GM21367 (cell line): ENCODE data around the gene PCGF2.

Experiments
- ATAC-seq: cut with Tn5 transposase; IDR thresholded peaks from one replicate; pipeline ENCODE4 v1.9.1; 2021; ENCODE audit not compliant: unreplicated experiment

PCGF2 gene

GRCh38 chr17:38751808-38752307, 3.7 kb upstream of the PCGF2 start:
- no peak for ATAC-seq

GRCh38 chr17:38751144-38751807, 3.1 kb upstream of the PCGF2 start:
- no peak for ATAC-seq

GRCh38 chr17:38750312-38751121, 2.4 kb upstream of the PCGF2 start:
- no peak for ATAC-seq

GRCh38 chr17:38750044-38750311, 1.8 kb upstream of the PCGF2 start:
- no peak for ATAC-seq

- ATAC-seq: no peak
These were observed 1.3 kb upstream of the PCGF2 start for GRCh38 chr17:38749223-38750043.

- ATAC-seq: no peak
These were observed 721 bp upstream of the PCGF2 start for GRCh38 chr17:38748892-38749222.

- ATAC-seq: no peak
These were observed 530 bp downstream of the PCGF2 start for GRCh38 chr17:38747463-38748148.

GRCh38 chr17:38746849-38747462, 1.2 kb downstream of the PCGF2 start:
- no peak for ATAC-seq

- no peak for ATAC-seq
These were observed 1.9 kb downstream of the PCGF2 start for GRCh38 chr17:38746004-38746848.

- no peak for ATAC-seq
These were observed 2.6 kb downstream of the PCGF2 start for GRCh38 chr17:38745545-38745944.

- ATAC-seq: no peak
These were observed 4.5 kb downstream of the PCGF2 start for GRCh38 chr17:38743556-38744171.

- no peak for ATAC-seq
These were observed 5.5 kb downstream of the PCGF2 start for GRCh38 chr17:38742411-38743308.

GRCh38 chr17:38741921-38742410, 6.2 kb downstream of the PCGF2 start:
- no peak for ATAC-seq

GRCh38 chr17:38741461-38741860, 6.7 kb downstream of the PCGF2 start:
- ATAC-seq: no peak

- ATAC-seq: no peak
These were observed 7.3 kb downstream of the PCGF2 start for GRCh38 chr17:38740806-38741205.

GRCh38 chr17:38740044-38740443, 8.1 kb downstream of the PCGF2 start:
- ATAC-seq: no peak

GRCh38 chr17:38739305-38739704, 8.8 kb downstream of the PCGF2 start:
- ATAC-seq: no peak

GRCh38 chr17:38738686-38739085, 9.4 kb downstream of the PCGF2 start:
- no peak for ATAC-seq
